Stimulated activated effector memory CD8-positive, alpha-beta T cell treated with anti-CD3 and anti-CD28 coated beads, Interleukin-12 subunit alpha, Interleukin-12 subunit beta, amount 100 ng/mL, for 72 hours (primary cell): Measurements from ENCODE around the gene POU1F1.
"Not testable (repeated sequence)": the region's sequence is repeated elsewhere in the genome, so short reads cannot be mapped to it uniquely, and the experiment has no call there.

ENCODE experiments used
- ATAC-seq: fragments of 150-1000 bp; cut with Tn5 transposase; 2 replicates; pipeline ENCODE4 v1.10.0; 2021
- DNase-seq, 2 donors: peaks; one replicate each; pipeline ENCODE4 v3.0.0; 2021 to 2022; ENCODE audit warnings: low spot score in 2 of 2
- H3K27ac Mint-ChIP-seq: one replicate; pipeline ENCODE4 v1.8.0; 2022; ENCODE audit warnings: mild to moderate bottlenecking, mixed read lengths
- H3K36me3 Mint-ChIP-seq: one replicate; pipeline ENCODE4 v1.8.0; 2022; ENCODE audit warnings: mild to moderate bottlenecking, mixed read lengths
- H3K4me1 Mint-ChIP-seq: one replicate; pipeline ENCODE4 v1.8.0; 2022; ENCODE audit warnings: mixed read lengths
- H3K4me3 Mint-ChIP-seq: one replicate; pipeline ENCODE4 v1.8.0; 2022; ENCODE audit warnings: mild to moderate bottlenecking, mixed read lengths
- H3K9me3 Mint-ChIP-seq: one replicate; pipeline ENCODE4 v1.8.0; 2022; ENCODE audit warnings: mixed read lengths

The POU1F1 gene

GRCh38 chr3:87270908-87271700, 5.3 kb downstream of the POU1F1 start:
- H3K4me3 Mint-ChIP-seq: no peak overlapping the region
- no peaks in the 10 kb centered on the region for H3K9me3 Mint-ChIP-seq
- no peak for DNase-seq
- H3K4me1 Mint-ChIP-seq: peaks cover 15% of the 10 kb centered on the region
- no peak overlapping the region for H3K27ac Mint-ChIP-seq
- no peaks in the 10 kb centered on the region for H3K36me3 Mint-ChIP-seq
- peak; percentile 71 for ATAC-seq

- Mint-ChIP-seq H3K27ac (no peak overlapping the region), H3K4me3 (no peak overlapping the region), H3K9me3 (no peaks in the 10 kb centered on the region), H3K4me1 (peaks cover 15% of the 10 kb centered on the region), H3K36me3 (no peaks in the 10 kb centered on the region)
- DNase-seq: no peak
- no peak for ATAC-seq
Measured at GRCh38 chr3:87269723-87270122, 6.7 kb downstream of the POU1F1 start.

GRCh38 chr3:87268646-87269211, 7.7 kb downstream of the POU1F1 start:
- Mint-ChIP-seq H3K36me3 (no peaks in the 10 kb centered on the region), H3K4me3 (no peak overlapping the region), H3K9me3 (no peaks in the 10 kb centered on the region), H3K4me1 (peaks cover 15% of the 10 kb centered on the region), H3K27ac (no peak overlapping the region)
- no peak for DNase-seq
- ATAC-seq: no peak

GRCh38 chr3:87267953-87268645, 8.3 kb downstream of the POU1F1 start:
- Mint-ChIP-seq H3K36me3 (no peaks in the 10 kb centered on the region), H3K9me3 (no peaks in the 10 kb centered on the region), H3K4me3 (no peak overlapping the region), H3K27ac (no peak overlapping the region), H3K4me1 (peaks cover 15% of the 10 kb centered on the region)
- DNase-seq (no peak), ATAC-seq (no peak)

- Mint-ChIP-seq H3K4me3 (no peak overlapping the region), H3K9me3 (no peaks in the 10 kb centered on the region), H3K36me3 (no peaks in the 10 kb centered on the region), H3K4me1 (no peaks in the 10 kb centered on the region), H3K27ac (no peak overlapping the region)
- DNase-seq: no peak
- no peak for ATAC-seq
Measured at GRCh38 chr3:87261925-87262324, 14.5 kb downstream of the POU1F1 start.

- peak; percentile 43 for ATAC-seq
- H3K27ac Mint-ChIP-seq: no peak overlapping the region
- no peak overlapping the region for H3K4me3 Mint-ChIP-seq
- H3K36me3 Mint-ChIP-seq: peaks cover 6% of the 10 kb centered on the region
- no peaks in the 10 kb centered on the region for H3K9me3 Mint-ChIP-seq
- peak; percentile 15 to 54 for DNase-seq
- no peaks in the 10 kb centered on the region for H3K4me1 Mint-ChIP-seq
Measured at GRCh38 chr3:87260270-87260669, 16.1 kb downstream of the POU1F1 start.

- DNase-seq: no peak
- no peak overlapping the region for H3K4me3 Mint-ChIP-seq
- peaks cover 5% of the 10 kb centered on the region for H3K4me1 Mint-ChIP-seq
- peaks cover 68% of the 10 kb centered on the region for H3K36me3 Mint-ChIP-seq
- H3K9me3 Mint-ChIP-seq: no peaks in the 10 kb centered on the region
- no peak overlapping the region for H3K27ac Mint-ChIP-seq
- peak; percentile 53 for ATAC-seq
Measured at GRCh38 chr3:87250009-87250408, 26.4 kb downstream of the POU1F1 start.

- Mint-ChIP-seq H3K4me1 (peaks cover 5% of the 10 kb centered on the region), H3K4me3 (no peak overlapping the region), H3K27ac (no peak overlapping the region), H3K36me3 (peaks cover 58% of the 10 kb centered on the region), H3K9me3 (no peaks in the 10 kb centered on the region)
- ATAC-seq (no peak), DNase-seq (no peak)
Measured at GRCh38 chr3:87248831-87249230, 27.6 kb downstream of the POU1F1 start.

- H3K36me3 Mint-ChIP-seq: peaks cover 52% of the 10 kb centered on the region
- H3K4me3 Mint-ChIP-seq, H3K9me3 Mint-ChIP-seq, H3K27ac Mint-ChIP-seq, DNase-seq, H3K4me1 Mint-ChIP-seq, ATAC-seq: not testable (repeated sequence)
Measured at GRCh38 chr3:87248231-87248630, 28.2 kb downstream of the POU1F1 start.

GRCh38 chr3:87247430-87247773, 29.0 kb downstream of the POU1F1 start:
- Mint-ChIP-seq H3K9me3 (no peaks in the 10 kb centered on the region), H3K27ac (no peak overlapping the region), H3K4me3 (no peak overlapping the region), H3K36me3 (peaks cover 49% of the 10 kb centered on the region), H3K4me1 (peaks cover 5% of the 10 kb centered on the region)
- DNase-seq: no peak
- peak; percentile 37 for ATAC-seq

- no peak overlapping the region for H3K27ac Mint-ChIP-seq
Measured at GRCh38 chr3:87246662-87247429, 29.5 kb downstream of the POU1F1 start.

GRCh38 chr3:87236093-87236492, 40.3 kb downstream of the POU1F1 start:
- Mint-ChIP-seq H3K27ac (no peak overlapping the region), H3K4me3 (no peak overlapping the region), H3K4me1 (peaks cover 17% of the 10 kb centered on the region), H3K36me3 (peaks cover 9% of the 10 kb centered on the region), H3K9me3 (no peaks in the 10 kb centered on the region)
- DNase-seq: no peak
- ATAC-seq: no peak

More at GRCh38 chr3:87246662-87247429, 29.5 kb downstream of the POU1F1 start:
- DNase-seq: no peak
- Mint-ChIP-seq H3K4me3 (no peak overlapping the region), H3K4me1 (peaks cover 5% of the 10 kb centered on the region), H3K9me3 (no peaks in the 10 kb centered on the region), H3K36me3 (peaks cover 49% of the 10 kb centered on the region)
- peak; percentile 65 for ATAC-seq

- no peaks in the 10 kb centered on the region for H3K36me3 Mint-ChIP-seq
- peaks cover 29% of the 10 kb centered on the region for H3K4me1 Mint-ChIP-seq
- DNase-seq (no peak), ATAC-seq (no peak)
- H3K4me3 Mint-ChIP-seq: no peak overlapping the region
- H3K9me3 Mint-ChIP-seq: no peaks in the 10 kb centered on the region
- H3K27ac Mint-ChIP-seq: no peak overlapping the region
Measured at GRCh38 chr3:87233805-87234204, 42.6 kb downstream of the POU1F1 start.

- Mint-ChIP-seq H3K4me1 (peaks cover 37% of the 10 kb centered on the region), H3K4me3 (peak overlapping the region; percentile 99), H3K9me3 (no peaks in the 10 kb centered on the region), H3K36me3 (peaks cover 13% of the 10 kb centered on the region), H3K27ac (no peak overlapping the region)
- no peak for DNase-seq
- ATAC-seq: no peak
Measured at GRCh38 chr3:87229113-87229512, 47.3 kb downstream of the POU1F1 start.

- H3K4me1 Mint-ChIP-seq: peaks cover 35% of the 10 kb centered on the region
- no peak for DNase-seq
- peak overlapping the region; percentile 99 for H3K4me3 Mint-ChIP-seq
- H3K27ac Mint-ChIP-seq: no peak overlapping the region
- peaks cover 13% of the 10 kb centered on the region for H3K36me3 Mint-ChIP-seq
- no peaks in the 10 kb centered on the region for H3K9me3 Mint-ChIP-seq
- ATAC-seq: no peak
Measured at GRCh38 chr3:87228316-87228715, 48.1 kb downstream of the POU1F1 start.
